HEK293 (cell line): ENCODE results near the gene GMDS.

Experiments used
- CTCF ChIA-PET: fragments of 350-600 bp; formaldehyde crosslinking; extraction: SDS; loops from one replicate; lab custom pipeline; 2021; ENCODE audit warnings: antibody characterized with exemption; lab: Yijun Ruan, JAX
- POLR2A ChIA-PET: fragments of 300-600 bp; formaldehyde crosslinking; extraction: SDS; loops from one replicate; lab custom pipeline; 2020; ENCODE audit warnings: antibody characterized with exemption, inconsistent platforms; lab: Yijun Ruan, JAX
- H3K27ac ChIP-seq: fragments of 200-500 bp; sonication (Bioruptor generic); 2 replicates; pipeline ENCODE4 v1.5.1; 2014; ENCODE audit warnings: low read depth, low read length, control low read depth, inconsistent platforms; ENCODE audit errors: extremely low read depth
- H3K36me3 ChIP-seq, 2 experiments: fragments of 200-500 bp in 1 of 2; sonication (Bioruptor generic) in 1 of 2; 1 replicate in 1 of 2; 2 replicates in 1 of 2; pipeline ENCODE4 v1.5.1; 2014 to 2017; ENCODE audit warnings: inconsistent platforms in 2 of 2, low read length in 2 of 2; ENCODE audit not compliant: control insufficient read depth in 2 of 2, insufficient read depth in 1 of 2
- H3K4me1 ChIP-seq: fragments of 200-500 bp; sonication (Bioruptor generic); 2 replicates; pipeline ENCODE4 v1.5.1; 2014; ENCODE audit warnings: mild to moderate bottlenecking, low read length, inconsistent platforms; ENCODE audit not compliant: control insufficient read depth, insufficient read depth
- H3K4me3 ChIP-seq: 2 replicates; pipeline ENCODE4 v1.5.1; 2011; ENCODE audit warnings: low read depth, mild to moderate bottlenecking, control low read depth, low read length, moderate library complexity
- H3K9me3 ChIP-seq: fragments of 200-500 bp; sonication (Bioruptor generic); 2 replicates; pipeline ENCODE4 v1.5.1; 2014; ENCODE audit warnings: low read depth, low read length, inconsistent platforms; ENCODE audit not compliant: control insufficient read depth, insufficient read depth
- BCL11A ChIP-seq: fragments of 450-650 bp; formaldehyde crosslinking; IDR thresholded peaks from 2 replicates; pipeline ENCODE4 v1.5.1; 2016; ENCODE audit warnings: low read depth, missing biosample characterization, missing genetic modification characterization
- EGR2 ChIP-seq: fragments of 450-650 bp; formaldehyde crosslinking; IDR thresholded peaks from 2 replicates; pipeline ENCODE4 v1.5.1; 2016; ENCODE audit warnings: low read depth, missing biosample characterization, missing genetic modification characterization
- HIC1 ChIP-seq: fragments of 450-650 bp; formaldehyde crosslinking; IDR thresholded peaks from 2 replicates; pipeline ENCODE4 v1.5.1; 2016; ENCODE audit warnings: missing biosample characterization, missing genetic modification characterization
- HOXD13 ChIP-seq: sonication (generic); formaldehyde crosslinking; IDR thresholded peaks from 2 replicates; pipeline ENCODE4 v1.8.0; 2022; ENCODE audit warnings: missing genetic modification reagents, borderline replicate concordance
- OVOL3 ChIP-seq: fragments of 450-650 bp; formaldehyde crosslinking; IDR thresholded peaks from 2 replicates; pipeline ENCODE4 v1.5.1; 2016; ENCODE audit warnings: missing biosample characterization, missing genetic modification characterization
- PRDM10 ChIP-seq: fragments of 450-650 bp; formaldehyde crosslinking; IDR thresholded peaks from 2 replicates; pipeline ENCODE4 v1.5.1; 2016; ENCODE audit warnings: missing biosample characterization, missing genetic modification characterization
- SALL2 ChIP-seq: fragments of 450-650 bp; formaldehyde crosslinking; IDR thresholded peaks from 2 replicates; pipeline ENCODE4 v1.5.0; 2017; ENCODE audit warnings: missing biosample characterization, mild to moderate bottlenecking, missing genetic modification characterization, borderline replicate concordance
- ZBTB20 ChIP-seq: fragments of 450-650 bp; formaldehyde crosslinking; IDR thresholded peaks from 2 replicates; pipeline ENCODE4 v1.5.1; 2016; ENCODE audit warnings: missing biosample characterization, missing genetic modification characterization
- ZBTB21 ChIP-seq: fragments of 450-650 bp; formaldehyde crosslinking; IDR thresholded peaks from 2 replicates; pipeline ENCODE4 v1.5.1; 2017; ENCODE audit warnings: missing biosample characterization, missing genetic modification characterization
- ZFHX2 ChIP-seq: fragments of 450-650 bp; formaldehyde crosslinking; conservative IDR thresholded peaks from 2 replicates; pipeline ENCODE4 v1.5.1; 2016; ENCODE audit warnings: missing biosample characterization, missing genetic modification characterization
- ZNF132 ChIP-seq: fragments of 450-650 bp; formaldehyde crosslinking; IDR thresholded peaks from 2 replicates; pipeline ENCODE4 v1.5.1; 2017; ENCODE audit warnings: missing biosample characterization, missing genetic modification characterization, borderline replicate concordance
- ZNF146 ChIP-seq: fragments of 450-650 bp; formaldehyde crosslinking; IDR thresholded peaks from 2 replicates; pipeline ENCODE4 v1.5.1; 2016; ENCODE audit warnings: missing biosample characterization, missing genetic modification characterization
- ZNF16 ChIP-seq: fragments of 450-650 bp; formaldehyde crosslinking; IDR thresholded peaks from 2 replicates; pipeline ENCODE4 v1.5.1; 2016; ENCODE audit warnings: low read depth, missing biosample characterization, missing genetic modification characterization
- ZNF248 ChIP-seq: fragments of 450-650 bp; formaldehyde crosslinking; IDR thresholded peaks from 2 replicates; pipeline ENCODE4 v1.5.1; 2017; ENCODE audit warnings: missing biosample characterization, missing genetic modification characterization
- ZNF274 ChIP-seq, 2 experiments: fragments of 200-500 bp in 1 of 2; fragments of 450-650 bp in 1 of 2; sonication (Bioruptor generic) in 1 of 2; formaldehyde crosslinking in 1 of 2; IDR thresholded peaks; 2 replicates each; pipeline versions ENCODE4 v1.5.1 to v1.6.1; 2014 to 2016; ENCODE audit warnings: borderline replicate concordance in 1 of 2, inconsistent platforms in 1 of 2, low read length in 1 of 2, missing biosample characterization in 1 of 2, missing genetic modification characterization in 1 of 2
- ZNF280D ChIP-seq: fragments of 450-650 bp; formaldehyde crosslinking; IDR thresholded peaks from 2 replicates; pipeline ENCODE4 v1.5.1; 2016; ENCODE audit warnings: missing biosample characterization, missing genetic modification characterization
- ZNF341 ChIP-seq: fragments of 450-650 bp; formaldehyde crosslinking; IDR thresholded peaks from 2 replicates; pipeline ENCODE4; 2016; ENCODE audit warnings: low read depth, missing biosample characterization, missing genetic modification characterization
- ZNF48 ChIP-seq: fragments of 450-650 bp; formaldehyde crosslinking; IDR thresholded peaks from 2 replicates; pipeline ENCODE4 v1.5.1; 2016; ENCODE audit warnings: missing biosample characterization, missing genetic modification characterization
- ZNF513 ChIP-seq: fragments of 450-650 bp; IDR thresholded peaks from 2 replicates; pipeline ENCODE4 v1.5.1; 2018; ENCODE audit warnings: missing biosample characterization, missing genetic modification characterization
- ZNF514 ChIP-seq: fragments of 450-650 bp; formaldehyde crosslinking; IDR thresholded peaks from 2 replicates; pipeline ENCODE4 v1.5.1; 2016; ENCODE audit warnings: missing biosample characterization, missing genetic modification characterization
- ZNF521 ChIP-seq: fragments of 450-650 bp; formaldehyde crosslinking; IDR thresholded peaks from 2 replicates; pipeline ENCODE4 v1.5.1; 2017; ENCODE audit warnings: missing biosample characterization, mild to moderate bottlenecking, missing genetic modification characterization
- ZNF529 ChIP-seq: fragments of 450-650 bp; formaldehyde crosslinking; IDR thresholded peaks from 2 replicates; pipeline ENCODE4 v1.5.1; 2017; ENCODE audit warnings: missing genetic modification characterization, missing biosample characterization; ENCODE audit not compliant: insufficient replicate concordance
- ZNF548 ChIP-seq: fragments of 450-650 bp; formaldehyde crosslinking; IDR thresholded peaks from 2 replicates; pipeline ENCODE4 v1.5.1; 2016; ENCODE audit warnings: missing biosample characterization, missing genetic modification characterization
- ZNF654 ChIP-seq: fragments of 450-650 bp; formaldehyde crosslinking; IDR thresholded peaks from 2 replicates; pipeline ENCODE4 v1.5.1; 2016; ENCODE audit warnings: low read depth, missing biosample characterization, missing genetic modification characterization
- ZNF747 ChIP-seq: fragments of 450-650 bp; formaldehyde crosslinking; IDR thresholded peaks from 2 replicates; pipeline ENCODE4 v1.5.1; 2016; ENCODE audit warnings: missing biosample characterization, missing genetic modification characterization
- ZNF837 ChIP-seq: fragments of 450-650 bp; formaldehyde crosslinking; IDR thresholded peaks from 2 replicates; pipeline ENCODE4 v1.5.1; 2016; ENCODE audit warnings: missing biosample characterization, missing genetic modification characterization
- ZSCAN23 ChIP-seq: fragments of 450-650 bp; formaldehyde crosslinking; IDR thresholded peaks from 2 replicates; pipeline ENCODE4 v1.5.1; 2016; ENCODE audit warnings: missing biosample characterization, missing genetic modification characterization

GMDS gene

DNA sequence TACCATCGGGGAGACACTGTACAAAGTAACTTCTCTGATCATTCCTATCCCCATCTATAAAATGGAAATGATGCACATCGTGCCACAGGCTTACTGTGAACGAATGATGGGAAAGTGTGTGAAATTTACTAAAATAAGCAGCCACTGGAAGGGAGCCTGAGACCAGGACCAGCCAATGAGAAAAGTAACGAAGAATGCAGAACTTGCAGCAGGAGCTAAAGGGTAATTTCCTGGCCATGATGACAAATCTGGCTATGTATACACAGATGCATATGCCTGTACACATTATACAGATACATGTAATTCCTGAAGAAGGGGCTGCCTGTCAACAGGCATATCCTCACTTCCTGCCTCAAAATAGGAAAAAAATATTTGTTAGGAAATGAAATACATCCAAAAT is 47.4 kb downstream of the GMDS start (continued):
- TF ChIP-seq ZNF280D (no peak), ZNF548 (tag by site-specific recombination) (no peak), ZNF274 (IDR thresholded peaks at IDR 0.05; ENCODE audit: low read length) (no peak), ZNF274 (tag by site-specific recombination; IDR thresholded peaks at IDR 0.05; ENCODE audit: borderline replicate concordance) (no peak), ZBTB21 (tag by site-specific recombination) (no peak), ZNF747 (tag by site-specific recombination) (no peak)

DNA sequence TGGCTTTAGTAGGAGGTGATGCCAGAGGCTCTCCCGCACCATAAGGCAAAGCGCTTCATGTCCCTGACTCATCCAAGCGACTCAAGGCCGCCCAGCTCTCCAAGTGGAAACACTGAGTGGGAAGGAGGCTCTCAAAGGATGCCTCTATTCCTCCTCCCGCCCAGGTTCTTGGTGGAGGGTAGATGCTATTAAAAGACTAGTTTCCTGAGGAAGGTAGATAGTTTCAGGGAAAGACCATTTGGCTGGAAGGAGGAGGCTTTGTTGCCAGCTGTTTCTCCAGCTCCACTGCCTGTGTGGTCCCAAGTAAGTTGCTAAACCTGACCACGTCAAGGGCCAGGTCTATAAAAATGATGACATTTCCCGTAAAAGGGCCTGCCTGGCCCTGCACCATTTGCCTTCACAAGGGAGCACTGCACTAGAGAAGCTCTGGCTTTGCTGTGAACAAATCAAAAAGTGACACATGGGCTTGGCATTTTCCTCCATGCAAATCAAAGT is 48.2 kb downstream of the GMDS start:
- H3K9me3 ChIP-seq: no peaks in the 10 kb centered on the region
- ChIA-PET CTCF (interaction anchor here (0.5 to 4.2 kb wide), 18 partner anchors 11 to 601 kb away, joined by 3 to 35 read pairs (median 3); no protein-coding TSS in a partner anchor), POLR2A (interaction anchor here (0.5 kb wide), 1 partner anchor 24 kb away, joined by 3 read pairs; no protein-coding TSS in a partner anchor)
- no peak overlapping the region for H3K27ac ChIP-seq
- no peak overlapping the region for H3K4me3 ChIP-seq
- H3K4me1 ChIP-seq: no peaks in the 10 kb centered on the region
- no peaks in the 10 kb centered on the region for H3K36me3 ChIP-seq
- TF ChIP-seq EGR2 (tag by site-specific recombination) (peak; percentile 34; the same call in 1 of the 2 replicates), ZSCAN23 (tag by site-specific recombination) (no peak), ZNF654 (tag by site-specific recombination) (no peak), ZNF529 (tag by site-specific recombination) (no peak), ZNF146 (no peak), ZFHX2 (peak; percentile 55), ZNF837 (tag by site-specific recombination) (no peak), HOXD13 (CRISPR knock-in tag) (no peak), ZNF48 (tag by site-specific recombination) (no peak), PRDM10 (tag by site-specific recombination) (peak; percentile 63), ZNF16 (tag by site-specific recombination) (no peak), BCL11A (tag by site-specific recombination) (no peak), ZNF132 (tag by site-specific recombination) (no peak), ZNF248 (tag by site-specific recombination) (no peak), SALL2 (tag by site-specific recombination) (no peak), HIC1 (tag by site-specific recombination) (no peak), ZNF514 (tag by site-specific recombination) (no peak), ZNF513 (no peak), ZBTB20 (no peak), OVOL3 (no peak), ZBTB21 (tag by site-specific recombination) (peak; percentile 55; the same call in 1 of the 2 replicates), ZNF341 (tag by site-specific recombination) (no peak), ZNF521 (tag by site-specific recombination) (no peak)
